Smooth muscle cell (in vitro differentiated cells): Measurements from ENCODE around the gene MFSD12. TPM values are rescaled to one million over a fixed set of nuclear protein-coding genes. Genes with fewer than 3 reads are reported as not detected.

Experiments used
- DNase-seq: peaks from one replicate; lab custom pipeline; 2025; ENCODE audit not compliant: unreplicated experiment; lab: John Stamatoyannopoulos, UW
- H2AFZ ChIP-seq: fragments of 200-600 bp; sonication (generic); 2 replicates; pipeline ENCODE4 v1.6.0; 2016; ENCODE audit warnings: antibody characterized with exemption, low read depth, mild to moderate bottlenecking
- H3F3A ChIP-seq: fragments of 200-600 bp; sonication (generic); 2 replicates; pipeline ENCODE4 v1.6.0; 2017; ENCODE audit warnings: antibody characterized with exemption, low read depth
- H3K27ac ChIP-seq: fragments of 200-600 bp; sonication (generic); 2 replicates; pipeline ENCODE4 v1.5.1; 2016; ENCODE audit warnings: low read depth, mild to moderate bottlenecking
- H3K27me3 ChIP-seq: fragments of 200-600 bp; sonication (generic); 2 replicates; pipeline ENCODE4 v1.6.1; 2016; ENCODE audit warnings: low read depth, mild to moderate bottlenecking
- H3K36me3 ChIP-seq: fragments of 200-600 bp; sonication (generic); 2 replicates; pipeline ENCODE4 v1.5.1; 2016; ENCODE audit warnings: low read depth
- H3K4me1 ChIP-seq: fragments of 200-600 bp; sonication (generic); 2 replicates; pipeline ENCODE4 v1.5.1; 2016; ENCODE audit warnings: low read depth
- H3K4me2 ChIP-seq: fragments of 200-600 bp; sonication (generic); 2 replicates; pipeline ENCODE4 v1.6.0; 2016; ENCODE audit warnings: mild to moderate bottlenecking
- H3K4me3 ChIP-seq: fragments of 200-600 bp; sonication (generic); 2 replicates; pipeline ENCODE4 v1.5.1; 2016; ENCODE audit warnings: mild to moderate bottlenecking
- H3K79me2 ChIP-seq: fragments of 200-600 bp; sonication (generic); 2 replicates; pipeline ENCODE4 v1.6.0; 2016; ENCODE audit warnings: low read depth, mild to moderate bottlenecking
- H3K9ac ChIP-seq: fragments of 200-600 bp; sonication (generic); 2 replicates; pipeline ENCODE4 v1.6.0; 2016; ENCODE audit warnings: low read depth
- H3K9me3 ChIP-seq: fragments of 200-600 bp; sonication (generic); replicated peaks from 2 replicates; pipeline ENCODE4 v1.5.1; 2016; ENCODE audit warnings: low read depth
- H4K20me1 ChIP-seq: fragments of 200-600 bp; sonication (generic); 2 replicates; pipeline ENCODE4 v1.6.0; 2016; ENCODE audit warnings: low read depth
- CTCF ChIP-seq: fragments of 200-600 bp; sonication (generic); IDR thresholded peaks from 2 replicates; pipeline ENCODE4 v1.5.1; 2017; ENCODE audit warnings: borderline replicate concordance, mild to moderate bottlenecking, antibody characterized with exemption; ENCODE audit not compliant: insufficient read depth, poor library complexity, severe bottlenecking
- WGBS: methylation state at CpG from one replicate; pipeline ENCODE4 v1.1.7; 2016; ENCODE audit warnings: low lambda C conversion rate; 5-methylcytosine and 5-hydroxymethylcytosine counted together
- polyA plus RNA-seq: library from polyadenylated mRNA; unstranded; fragments of >200 nt; fragmentation: Nextera tagmentation; extraction: Ambion mirVana; gene quantifications from 2 replicates; pipeline ENCODE4 v1.2.1, GENCODE V29; 2016
- total RNA-seq: library from RNA; depleted of rRNA; stranded (reverse); fragments of >200 nt; gene quantifications from 2 replicates; pipeline ENCODE4 v1.2.3, GENCODE V29; 2014

Gene MFSD12
- total and polyA plus RNA-seq, 2 experiments from 2014 or later, result 56.0 to 73.8 TPM

- Histone ChIP-seq H3K4me2 (no peak overlapping the region), H2AFZ (no peak overlapping the region), H3K79me2 (peaks cover 11% of the 10 kb centered on the region), H3K9ac (no peak overlapping the region), H3K36me3 (no peaks in the 10 kb centered on the region), H3K4me1 (no peaks in the 10 kb centered on the region), H3K9me3 (no peaks in the 10 kb centered on the region), H3K4me3 (no peak overlapping the region), H3F3A (no peaks in the 10 kb centered on the region), H3K27me3 (no peaks in the 10 kb centered on the region), H3K27ac (no peak overlapping the region), H4K20me1 (peaks cover 64% of the 10 kb centered on the region)
- TF ChIP-seq CTCF, result peak; percentile 27
- WGBS, result 97% methylated on average over 22 of the region's 28 CpGs
- no peak for DNase-seq
These were observed 30.7 kb downstream of the MFSD12 start for GRCh38 chr19:3526507-3527237.

GRCh38 chr19:3524904-3525451 lies 32.4 kb downstream of the MFSD12 start:
- Histone ChIP-seq H3K79me2 (peaks cover 15% of the 10 kb centered on the region), H3K27ac (no peak overlapping the region), H3K27me3 (no peaks in the 10 kb centered on the region), H3K9me3 (no peaks in the 10 kb centered on the region), H3K4me1 (no peaks in the 10 kb centered on the region), H2AFZ (no peak overlapping the region), H3K4me2 (no peak overlapping the region), H3K9ac (no peak overlapping the region), H3K36me3 (no peaks in the 10 kb centered on the region), H3K4me3 (no peak overlapping the region), H3F3A (no peaks in the 10 kb centered on the region), H4K20me1 (peaks cover 81% of the 10 kb centered on the region)
- DNase-seq, result no peak
- TF ChIP-seq CTCF, result no peak
- 98% methylated on average over 20 of the region's 20 CpGs for WGBS

GRCh38 chr19:3524078-3524842 lies 33.1 kb downstream of the MFSD12 start:
- Histone ChIP-seq H4K20me1 (peaks cover 88% of the 10 kb centered on the region), H3K9me3 (no peaks in the 10 kb centered on the region), H3K4me2 (no peak overlapping the region), H3K36me3 (no peaks in the 10 kb centered on the region), H3F3A (no peaks in the 10 kb centered on the region), H3K79me2 (peaks cover 22% of the 10 kb centered on the region), H3K4me1 (no peaks in the 10 kb centered on the region), H3K9ac (no peak overlapping the region), H3K27me3 (no peaks in the 10 kb centered on the region), H3K27ac (no peak overlapping the region), H3K4me3 (no peak overlapping the region), H2AFZ (no peak overlapping the region)
- 98% methylated on average over 33 of the region's 33 CpGs for WGBS
- no peak for TF ChIP-seq CTCF
- DNase-seq, result no peak
